CD8-positive, alpha-beta memory T cell (primary cell): ENCODE data around the gene RALGPS2. TPM values are rescaled to one million over a fixed set of nuclear protein-coding genes. Genes with fewer than 3 reads are reported as not detected.

ENCODE experiments used
- CTCF ChIA-PET: fragments of 350-600 bp; sonication (Branson Sonifier 250); formaldehyde crosslinking; loops from one replicate; lab custom pipeline; 2021; ENCODE audit warnings: antibody characterized with exemption; lab: Charles Lee
- POLR2A ChIA-PET: fragments of 350-600 bp; sonication (Branson Sonifier 250); formaldehyde crosslinking; loops from one replicate; lab custom pipeline; 2021; ENCODE audit warnings: antibody characterized with exemption; lab: Charles Lee
- DNase-seq, 5 donors: peaks; one replicate each; pipeline versions ENCODE4 v3.0.0 to v3.0.0-alpha.2; 2020 to 2022; ENCODE audit warnings: mixed read lengths in 1 of 5
- H3K27ac ChIP-seq: one replicate; pipeline ENCODE4 v1.7.0; 2013; ENCODE audit warnings: low read depth, mild to moderate bottlenecking, low read length, moderate library complexity
- H3K27me3 ChIP-seq: 2 replicates; pipeline ENCODE4 v1.7.0; 2013; ENCODE audit warnings: low read length, mild to moderate bottlenecking; ENCODE audit not compliant: insufficient read depth, poor library complexity, severe bottlenecking
- H3K36me3 ChIP-seq: 2 replicates; pipeline ENCODE4 v1.7.0; 2013; ENCODE audit warnings: mild to moderate bottlenecking, low read length, moderate library complexity; ENCODE audit not compliant: insufficient read depth
- H3K4me1 ChIP-seq: 2 replicates; pipeline ENCODE4 v1.7.0; 2013; ENCODE audit warnings: mild to moderate bottlenecking, low read length, moderate library complexity; ENCODE audit not compliant: insufficient read depth
- H3K4me3 ChIP-seq: 2 replicates; pipeline ENCODE4 v1.7.0; 2013; ENCODE audit warnings: mild to moderate bottlenecking, low read length
- H3K9me3 ChIP-seq: 2 replicates; pipeline ENCODE4 v1.7.0; 2013; ENCODE audit warnings: mild to moderate bottlenecking, low read length
- H3K27ac Mint-ChIP-seq, 8 donors: one replicate each; pipeline ENCODE4 v1.8.0; 2020 to 2021; ENCODE audit warnings: mixed read lengths in 8 of 8, mild to moderate bottlenecking in 6 of 8, inconsistent platforms in 3 of 8, moderate library complexity in 3 of 8
- H3K27me3 Mint-ChIP-seq, 2 donors: one replicate each; pipeline ENCODE4 v1.8.0; 2020 to 2021; ENCODE audit warnings: mixed read lengths in 2 of 2, mild to moderate bottlenecking in 1 of 2, moderate library complexity in 1 of 2
- H3K36me3 Mint-ChIP-seq, 3 donors: one replicate each; pipeline ENCODE4 v1.8.0; 2020 to 2021; ENCODE audit warnings: mixed read lengths in 3 of 3, inconsistent platforms in 1 of 3, mild to moderate bottlenecking in 1 of 3
- H3K4me1 Mint-ChIP-seq, 3 donors: one replicate each; pipeline ENCODE4 v1.8.0; 2020 to 2021; ENCODE audit warnings: mixed read lengths in 3 of 3, inconsistent platforms in 1 of 3, mild to moderate bottlenecking in 1 of 3
- H3K4me3 Mint-ChIP-seq, 7 donors: one replicate each; pipeline ENCODE4 v1.8.0; 2020 to 2021; ENCODE audit warnings: mixed read lengths in 7 of 7, mild to moderate bottlenecking in 6 of 7, moderate library complexity in 4 of 7, inconsistent platforms in 2 of 7
- H3K9me3 Mint-ChIP-seq, 5 donors: one replicate each; pipeline ENCODE4 v1.8.0; 2020 to 2022; ENCODE audit warnings: mixed read lengths in 5 of 5, mild to moderate bottlenecking in 3 of 5, moderate library complexity in 2 of 5, inconsistent platforms in 1 of 5
- polyA plus RNA-seq: library from polyadenylated mRNA; unstranded; fragments of 300-500 nt; fragmentation: Illumina TruSeq; gene quantifications from one replicate; pipeline ENCODE4 v1.2.3, GENCODE V29; 2021
- total RNA-seq, 2 experiments: library from RNA; stranded (reverse); gene quantifications; one replicate each; pipeline ENCODE4 v1.2.3, GENCODE V29; 2021

Gene RALGPS2
- total and polyA plus RNA-seq, 3 experiments from 2014 or later: 1.8 to 4.1 (median 2.1) TPM

GRCh38 chr1:178928041-178928440 is 203.0 kb downstream of the RALGPS2 start:
- peaks cover 2 to 13% (median 4%) of the 10 kb centered on the region in 5 donors for H3K9me3 Mint-ChIP-seq
- no peaks in the 10 kb centered on the region for H3K4me1 Mint-ChIP-seq
- H3K27ac ChIP-seq: no peak overlapping the region
- ChIA-PET CTCF (no interaction called here), POLR2A (no interaction called here)
- H3K4me1 ChIP-seq: no peaks in the 10 kb centered on the region
- peaks cover 3 to 4% of the 10 kb centered on the region in 2 donors for H3K27me3 Mint-ChIP-seq
- H3K9me3 ChIP-seq: no peaks in the 10 kb centered on the region
- no peaks in the 10 kb centered on the region for H3K36me3 ChIP-seq
- peaks cover 0 to 14% (median 0%) of the 10 kb centered on the region in 3 donors for H3K36me3 Mint-ChIP-seq
- no peak for DNase-seq
- H3K4me3 Mint-ChIP-seq: no peak overlapping the region
- H3K27me3 ChIP-seq: no peaks in the 10 kb centered on the region
- H3K27ac Mint-ChIP-seq: no peak overlapping the region
- H3K4me3 ChIP-seq: no peak overlapping the region

- H3K4me3 Mint-ChIP-seq: no peak overlapping the region
- H3K27ac Mint-ChIP-seq: no peak overlapping the region
- no peaks in the 10 kb centered on the region for H3K9me3 ChIP-seq
- H3K36me3 ChIP-seq: no peaks in the 10 kb centered on the region
- H3K27ac ChIP-seq: no peak overlapping the region
- ChIA-PET POLR2A (no interaction called here), CTCF (no interaction called here)
- H3K4me1 Mint-ChIP-seq: no peaks in the 10 kb centered on the region
- H3K27me3 Mint-ChIP-seq: peaks cover 3 to 4% of the 10 kb centered on the region in 2 donors
- DNase-seq: no peak
- H3K4me1 ChIP-seq: no peaks in the 10 kb centered on the region
- peaks cover 2 to 12% (median 4%) of the 10 kb centered on the region in 5 donors for H3K9me3 Mint-ChIP-seq
- peaks cover 0 to 8% (median 0%) of the 10 kb centered on the region in 3 donors for H3K36me3 Mint-ChIP-seq
- no peaks in the 10 kb centered on the region for H3K27me3 ChIP-seq
- H3K4me3 ChIP-seq: no peak overlapping the region
These were observed 203.9 kb downstream of the RALGPS2 start for GRCh38 chr1:178928976-178929375.

DNA sequence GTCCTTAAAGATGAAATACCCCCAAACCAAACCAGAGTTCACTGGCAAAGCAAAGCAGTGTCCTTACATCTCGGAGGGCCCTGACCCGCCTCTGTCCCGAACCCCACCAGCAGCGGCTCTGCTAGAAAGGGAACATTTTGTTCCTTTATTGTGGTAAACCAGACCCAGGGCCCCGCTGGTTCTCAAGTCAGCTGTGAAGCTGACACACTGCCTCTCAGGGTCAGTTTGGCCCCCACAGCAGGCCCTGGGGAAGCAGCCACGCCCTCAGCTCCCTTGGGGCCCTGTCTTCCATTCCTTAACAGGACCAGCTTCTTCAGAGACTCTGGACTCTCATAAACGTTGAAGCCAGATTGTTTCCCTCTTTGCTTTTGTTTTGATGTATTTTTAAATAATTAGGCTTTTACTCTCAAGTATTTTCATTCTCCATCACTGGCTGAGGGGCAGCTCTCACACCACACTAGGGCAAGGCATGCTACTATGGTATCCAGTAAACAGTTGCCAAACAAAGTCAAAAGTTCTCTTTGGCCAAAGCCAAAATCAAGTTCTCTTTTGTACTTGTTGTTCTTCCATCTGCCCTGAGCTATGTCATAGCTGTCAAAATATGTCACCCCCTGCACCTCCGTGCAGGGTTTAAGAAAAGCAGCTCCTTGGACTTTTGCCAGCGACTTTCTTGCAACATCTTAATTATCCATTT is 207.0 kb downstream of the RALGPS2 start:
- Mint-ChIP-seq H3K27me3 (no peaks in the 10 kb centered on the region), H3K4me1 (no peaks in the 10 kb centered on the region), H3K27ac (no peak overlapping the region), H3K36me3 (no peaks in the 10 kb centered on the region), H3K4me3 (peak overlapping the region in 1 of 7 donors; percentile 18), H3K9me3 (no peaks in the 10 kb centered on the region)
- Histone ChIP-seq H3K4me3 (no peak overlapping the region), H3K36me3 (no peaks in the 10 kb centered on the region), H3K4me1 (no peaks in the 10 kb centered on the region), H3K9me3 (no peaks in the 10 kb centered on the region), H3K27ac (no peak overlapping the region), H3K27me3 (no peaks in the 10 kb centered on the region)
- POLR2A ChIA-PET: no interaction called here
- no peak for DNase-seq
- CTCF ChIA-PET: no interaction called here

GRCh38 chr1:178932552-178932906 is 207.5 kb downstream of the RALGPS2 start:
- Histone ChIP-seq H3K36me3 (no peaks in the 10 kb centered on the region), H3K4me3 (no peak overlapping the region), H3K4me1 (no peaks in the 10 kb centered on the region), H3K27ac (no peak overlapping the region), H3K9me3 (no peaks in the 10 kb centered on the region), H3K27me3 (no peaks in the 10 kb centered on the region)
- DNase-seq: no peak
- ChIA-PET CTCF (no interaction called here), POLR2A (no interaction called here)
- Mint-ChIP-seq H3K36me3 (no peaks in the 10 kb centered on the region), H3K4me3 (no peak overlapping the region), H3K4me1 (no peaks in the 10 kb centered on the region), H3K27me3 (no peaks in the 10 kb centered on the region), H3K27ac (no peak overlapping the region), H3K9me3 (no peaks in the 10 kb centered on the region)

GRCh38 chr1:178933105-178933561 is 208.1 kb downstream of the RALGPS2 start:
- no peaks in the 10 kb centered on the region for H3K9me3 Mint-ChIP-seq
- no peak overlapping the region for H3K4me3 ChIP-seq
- H3K36me3 Mint-ChIP-seq: no peaks in the 10 kb centered on the region
- H3K27me3 ChIP-seq: no peaks in the 10 kb centered on the region
- no peaks in the 10 kb centered on the region for H3K4me1 ChIP-seq
- no peaks in the 10 kb centered on the region for H3K4me1 Mint-ChIP-seq
- H3K27me3 Mint-ChIP-seq: no peaks in the 10 kb centered on the region
- H3K9me3 ChIP-seq: no peaks in the 10 kb centered on the region
- no peaks in the 10 kb centered on the region for H3K36me3 ChIP-seq
- no peak overlapping the region for H3K27ac Mint-ChIP-seq
- no peak overlapping the region for H3K27ac ChIP-seq
- POLR2A ChIA-PET: no interaction called here
- CTCF ChIA-PET: no interaction called here
- no peak overlapping the region for H3K4me3 Mint-ChIP-seq
- DNase-seq: no peak

DNA sequence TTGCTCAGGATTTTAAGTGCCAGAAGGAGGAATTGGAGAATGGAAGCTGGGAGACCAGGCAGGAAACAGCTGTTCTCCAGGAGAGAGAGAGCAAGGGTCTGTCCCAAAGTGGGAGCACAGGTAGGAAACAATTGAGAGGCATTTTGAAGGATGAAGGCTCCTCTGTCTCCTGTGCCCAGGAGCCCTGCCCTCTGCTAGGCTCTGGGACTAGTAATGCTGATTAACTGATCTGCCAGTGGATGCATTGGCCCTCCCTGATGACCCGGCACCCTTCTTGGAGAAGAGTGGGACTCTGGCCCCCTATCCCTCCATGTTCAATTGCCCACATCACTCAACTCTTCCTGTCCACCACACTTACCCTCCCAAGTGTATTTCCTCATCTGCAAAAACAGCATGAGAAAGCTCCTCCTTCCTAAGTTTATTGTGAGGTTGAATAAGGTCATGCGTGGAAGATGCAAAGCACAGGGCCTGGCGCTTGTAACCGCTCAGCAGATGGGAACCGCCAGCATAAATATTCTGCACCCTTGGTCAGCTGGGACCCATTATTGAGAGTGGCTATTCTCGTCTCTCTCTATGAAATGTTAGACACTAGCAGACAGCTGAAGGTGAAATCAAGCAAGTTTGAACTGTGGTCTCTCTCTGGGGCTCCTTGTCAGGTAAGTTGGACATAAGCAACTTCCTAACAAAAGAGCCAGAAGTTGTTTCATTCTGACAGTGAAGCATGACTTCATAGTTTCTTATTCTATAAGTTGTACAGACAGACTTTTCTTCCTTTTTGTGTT is 208.9 kb downstream of the RALGPS2 start:
- Mint-ChIP-seq H3K27me3 (no peaks in the 10 kb centered on the region), H3K4me1 (no peaks in the 10 kb centered on the region), H3K4me3 (no peak overlapping the region), H3K36me3 (no peaks in the 10 kb centered on the region), H3K27ac (no peak overlapping the region), H3K9me3 (no peaks in the 10 kb centered on the region)
- no peak overlapping the region for H3K27ac ChIP-seq
- no peak overlapping the region for H3K4me3 ChIP-seq
- H3K9me3 ChIP-seq: no peaks in the 10 kb centered on the region
- no peak for DNase-seq
- no peaks in the 10 kb centered on the region for H3K36me3 ChIP-seq
- CTCF ChIA-PET: no interaction called here
- H3K4me1 ChIP-seq: no peaks in the 10 kb centered on the region
- no peaks in the 10 kb centered on the region for H3K27me3 ChIP-seq
- POLR2A ChIA-PET: no interaction called here

GRCh38 chr1:178934546-178934945 is 209.5 kb downstream of the RALGPS2 start:
- no peaks in the 10 kb centered on the region for H3K4me1 ChIP-seq
- H3K27ac ChIP-seq: no peak overlapping the region
- no peak overlapping the region for H3K4me3 ChIP-seq
- H3K36me3 Mint-ChIP-seq: no peaks in the 10 kb centered on the region
- no peaks in the 10 kb centered on the region for H3K9me3 Mint-ChIP-seq
- no peak overlapping the region for H3K27ac Mint-ChIP-seq
- H3K36me3 ChIP-seq: no peaks in the 10 kb centered on the region
- no peaks in the 10 kb centered on the region for H3K9me3 ChIP-seq
- no peaks in the 10 kb centered on the region for H3K4me1 Mint-ChIP-seq
- ChIA-PET POLR2A (no interaction called here), CTCF (no interaction called here)
- DNase-seq: no peak
- no peak overlapping the region for H3K4me3 Mint-ChIP-seq
- no peaks in the 10 kb centered on the region for H3K27me3 ChIP-seq
- H3K27me3 Mint-ChIP-seq: peaks cover 0 to 3% of the 10 kb centered on the region in 2 donors

GRCh38 chr1:178935610-178936009 is 210.6 kb downstream of the RALGPS2 start:
- H3K9me3 Mint-ChIP-seq: no peaks in the 10 kb centered on the region
- no peak overlapping the region for H3K4me3 ChIP-seq
- POLR2A ChIA-PET: no interaction called here
- no peaks in the 10 kb centered on the region for H3K4me1 ChIP-seq
- CTCF ChIA-PET: no interaction called here
- H3K9me3 ChIP-seq: no peaks in the 10 kb centered on the region
- H3K27ac Mint-ChIP-seq: no peak overlapping the region
- no peaks in the 10 kb centered on the region for H3K27me3 ChIP-seq
- no peaks in the 10 kb centered on the region for H3K36me3 ChIP-seq
- peaks cover 0 to 4% of the 10 kb centered on the region in 2 donors for H3K27me3 Mint-ChIP-seq
- H3K36me3 Mint-ChIP-seq: no peaks in the 10 kb centered on the region
- no peak overlapping the region for H3K4me3 Mint-ChIP-seq
- DNase-seq: no peak
- H3K4me1 Mint-ChIP-seq: no peaks in the 10 kb centered on the region
- H3K27ac ChIP-seq: no peak overlapping the region
